ENCODE data around the gene BCL2L14. TPM values are rescaled to one million over a fixed set of nuclear protein-coding genes. Genes with fewer than 3 reads are reported as not detected.

The BCL2L14 gene
- total RNA-seq, 4 donors from 2014 or later, result not detected

- H3K4me3 ChIP-seq, result no peak overlapping the region
- H3K9me3 ChIP-seq, result no peaks in the 10 kb centered on the region
- H3K27ac ChIP-seq, result no peak overlapping the region
- H3K4me1 ChIP-seq, result no peaks in the 10 kb centered on the region
- WGBS, result 96% methylated on average over 2 of the region's 2 CpGs
- H3K36me3 ChIP-seq, result peaks cover 17% of the 10 kb centered on the region
- no peak for DNase-seq (ENCODE audit: low spot score in 2 of 2)
- TF ChIP-seq EP300 (IDR thresholded peaks at IDR 0.05) (no peak), CTCF (IDR thresholded peaks at IDR 0.05) (no peak), POLR2AphosphoS5 (IDR thresholded peaks at IDR 0.05) (no peak), POLR2A (IDR thresholded peaks at IDR 0.05) (no peak)
- no peaks in the 10 kb centered on the region for H3K27me3 ChIP-seq
These were observed 45.9 kb downstream of the BCL2L14 start for GRCh38 chr12:12116677-12117076.

- no peak for TF ChIP-seq POLR2AphosphoS5 (IDR thresholded peaks at IDR 0.05)
- TF ChIP-seq EP300 (IDR thresholded peaks at IDR 0.05), result no peak
- no peak for TF ChIP-seq CTCF (IDR thresholded peaks at IDR 0.05)
- no peak for TF ChIP-seq POLR2A (IDR thresholded peaks at IDR 0.05)
- DNase-seq (ENCODE audit: low spot score in 2 of 2), result no peak
- H3K27ac ChIP-seq, result no peak overlapping the region
- no peaks in the 10 kb centered on the region for H3K27me3 ChIP-seq
- no peaks in the 10 kb centered on the region for H3K9me3 ChIP-seq
- H3K4me3 ChIP-seq, result no peak overlapping the region
- 89% methylated on average over 5 of the region's 5 CpGs for WGBS
- peaks cover 36% of the 10 kb centered on the region for H3K36me3 ChIP-seq
- H3K4me1 ChIP-seq, result no peaks in the 10 kb centered on the region
These were observed 50.3 kb downstream of the BCL2L14 start for GRCh38 chr12:12121061-12121460.

- 81% methylated on average over 3 of the region's 3 CpGs for WGBS
- H3K36me3 ChIP-seq, result peaks cover 40% of the 10 kb centered on the region
- no peak overlapping the region for H3K4me3 ChIP-seq
- TF ChIP-seq CTCF (IDR thresholded peaks at IDR 0.05), result no peak
- no peak for TF ChIP-seq POLR2AphosphoS5 (IDR thresholded peaks at IDR 0.05)
- no peak for TF ChIP-seq EP300 (IDR thresholded peaks at IDR 0.05)
- no peak for TF ChIP-seq POLR2A (IDR thresholded peaks at IDR 0.05)
- DNase-seq (ENCODE audit: low spot score in 2 of 2), result no peak
- no peaks in the 10 kb centered on the region for H3K27me3 ChIP-seq
- H3K27ac ChIP-seq, result no peak overlapping the region
- no peaks in the 10 kb centered on the region for H3K9me3 ChIP-seq
- no peaks in the 10 kb centered on the region for H3K4me1 ChIP-seq
These were observed 52.4 kb downstream of the BCL2L14 start for GRCh38 chr12:12123036-12123604.

- Histone ChIP-seq H3K4me1 (no peaks in the 10 kb centered on the region), H3K27me3 (no peaks in the 10 kb centered on the region), H3K4me3 (no peak overlapping the region), H3K9me3 (no peaks in the 10 kb centered on the region), H3K36me3 (peaks cover 41% of the 10 kb centered on the region), H3K27ac (no peak overlapping the region)
- WGBS, result 81% methylated on average over 4 of the region's 4 CpGs
- no peak for DNase-seq (ENCODE audit: low spot score in 2 of 2)
- TF ChIP-seq EP300 (IDR thresholded peaks at IDR 0.05), result no peak
- no peak for TF ChIP-seq CTCF (IDR thresholded peaks at IDR 0.05)
- TF ChIP-seq POLR2A (IDR thresholded peaks at IDR 0.05), result no peak
- TF ChIP-seq POLR2AphosphoS5 (IDR thresholded peaks at IDR 0.05), result no peak
These were observed 55.8 kb downstream of the BCL2L14 start for GRCh38 chr12:12126551-12126950.

- no peak for DNase-seq (ENCODE audit: low spot score in 2 of 2)
- H3K27ac ChIP-seq, result no peak overlapping the region
- H3K27me3 ChIP-seq, result no peaks in the 10 kb centered on the region
- no peak for TF ChIP-seq POLR2A (IDR thresholded peaks at IDR 0.05)
- TF ChIP-seq CTCF (IDR thresholded peaks at IDR 0.05), result no peak
- TF ChIP-seq POLR2AphosphoS5 (IDR thresholded peaks at IDR 0.05), result no peak
- no peak for TF ChIP-seq EP300 (IDR thresholded peaks at IDR 0.05)
- no peak overlapping the region for H3K4me3 ChIP-seq
- no peaks in the 10 kb centered on the region for H3K4me1 ChIP-seq
- 95% methylated on average over 2 of the region's 2 CpGs for WGBS
- H3K9me3 ChIP-seq, result no peaks in the 10 kb centered on the region
- peaks cover 41% of the 10 kb centered on the region for H3K36me3 ChIP-seq
These were observed 56.6 kb downstream of the BCL2L14 start for GRCh38 chr12:12127304-12127703.

Data from suprapubic skin (tissue), 4 donors.